RWPE2 (cell line): Measurements from ENCODE around the gene FHIT.

Experiments
- ATAC-seq: fragments of 200-7000 bp; cut with Tn5 transposase; 3 replicates; pipeline ENCODE4 v1.9.1; 2021; ENCODE audit warnings: low read depth
- DNase-seq: peaks from one replicate; pipeline ENCODE4 v3.0.0-alpha.2; 2020; ENCODE audit warnings: low spot score
- H3K27ac ChIP-seq: fragments of 450-650 bp; 2 replicates; pipeline ENCODE4 v1.5.1; 2017; ENCODE audit warnings: mild to moderate bottlenecking; ENCODE audit not compliant: poor library complexity, severe bottlenecking
- H3K27me3 ChIP-seq: fragments of 250-450 bp; sonication (Bioruptor Pico); 2 replicates; pipeline ENCODE4 v1.5.1; 2021; ENCODE audit warnings: mild to moderate bottlenecking, moderate library complexity; ENCODE audit not compliant: insufficient read depth, poor library complexity, severe bottlenecking
- H3K36me3 ChIP-seq: fragments of 250-450 bp; sonication (Bioruptor Pico); 2 replicates; pipeline ENCODE4 v1.5.1; 2020; ENCODE audit warnings: low read depth, mild to moderate bottlenecking, moderate library complexity
- H3K4me1 ChIP-seq: fragments of 250-450 bp; sonication (Bioruptor Pico); 2 replicates; pipeline ENCODE4 v1.5.1; 2021; ENCODE audit warnings: mild to moderate bottlenecking, moderate library complexity; ENCODE audit not compliant: insufficient read depth, poor library complexity, severe bottlenecking
- H3K4me3 ChIP-seq: fragments of 250-450 bp; sonication (Bioruptor Pico); 2 replicates; pipeline ENCODE4 v1.5.1; 2021; ENCODE audit warnings: mild to moderate bottlenecking, moderate library complexity; ENCODE audit not compliant: severe bottlenecking
- H3K9me3 ChIP-seq: fragments of 250-450 bp; sonication (Bioruptor Pico); 2 replicates; pipeline ENCODE4 v1.5.1; 2021; ENCODE audit warnings: mild to moderate bottlenecking, moderate library complexity; ENCODE audit not compliant: severe bottlenecking
- TF ChIP-seq, protein P1 (sequence below): fragments of 450-650 bp; IDR thresholded peaks from one replicate; pipeline ENCODE4 v1.5.1; 2017; ENCODE audit warnings: mild to moderate bottlenecking, moderate library complexity; ENCODE audit not compliant: poor library complexity, severe bottlenecking

The FHIT gene

DNA sequence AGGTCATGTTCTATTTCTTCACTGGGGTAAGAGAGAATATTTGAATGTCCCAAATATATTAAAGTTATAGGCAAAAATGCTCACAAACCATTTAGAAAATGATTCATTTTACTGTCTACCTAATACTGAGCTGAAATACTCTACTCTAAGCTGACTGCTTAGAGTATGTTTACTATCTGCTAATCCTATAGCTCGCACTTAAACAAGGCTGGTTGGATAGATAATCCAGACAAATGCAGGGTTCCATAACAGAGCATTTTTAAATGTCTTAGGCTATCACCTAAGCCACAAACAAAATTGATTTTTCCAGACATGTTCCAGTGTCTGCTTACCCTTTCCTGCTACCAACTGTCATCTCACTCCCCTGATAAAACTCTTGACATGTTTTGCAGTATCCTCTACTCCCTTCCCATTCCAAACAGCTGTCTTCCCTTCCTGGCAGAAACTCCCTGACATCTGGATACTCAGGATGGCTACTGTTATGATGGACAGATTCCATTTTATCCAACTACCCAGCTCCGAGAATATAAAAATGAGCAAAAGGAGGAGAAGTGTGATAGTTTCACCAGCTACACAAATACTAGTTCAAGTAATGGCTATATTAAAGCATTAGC is 1034.7 kb downstream of the FHIT start:
- no peaks in the 10 kb centered on the region for H3K9me3 ChIP-seq
- H3K4me1 ChIP-seq = no peaks in the 10 kb centered on the region
- TF ChIP-seq, protein P1, sequence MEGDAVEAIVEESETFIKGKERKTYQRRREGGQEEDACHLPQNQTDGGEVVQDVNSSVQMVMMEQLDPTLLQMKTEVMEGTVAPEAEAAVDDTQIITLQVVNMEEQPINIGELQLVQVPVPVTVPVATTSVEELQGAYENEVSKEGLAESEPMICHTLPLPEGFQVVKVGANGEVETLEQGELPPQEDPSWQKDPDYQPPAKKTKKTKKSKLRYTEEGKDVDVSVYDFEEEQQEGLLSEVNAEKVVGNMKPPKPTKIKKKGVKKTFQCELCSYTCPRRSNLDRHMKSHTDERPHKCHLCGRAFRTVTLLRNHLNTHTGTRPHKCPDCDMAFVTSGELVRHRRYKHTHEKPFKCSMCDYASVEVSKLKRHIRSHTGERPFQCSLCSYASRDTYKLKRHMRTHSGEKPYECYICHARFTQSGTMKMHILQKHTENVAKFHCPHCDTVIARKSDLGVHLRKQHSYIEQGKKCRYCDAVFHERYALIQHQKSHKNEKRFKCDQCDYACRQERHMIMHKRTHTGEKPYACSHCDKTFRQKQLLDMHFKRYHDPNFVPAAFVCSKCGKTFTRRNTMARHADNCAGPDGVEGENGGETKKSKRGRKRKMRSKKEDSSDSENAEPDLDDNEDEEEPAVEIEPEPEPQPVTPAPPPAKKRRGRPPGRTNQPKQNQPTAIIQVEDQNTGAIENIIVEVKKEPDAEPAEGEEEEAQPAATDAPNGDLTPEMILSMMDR = no peak
- no peaks in the 10 kb centered on the region for H3K36me3 ChIP-seq
- H3K4me3 ChIP-seq = no peak overlapping the region
- DNase-seq (no peak), ATAC-seq (no peak)
- no peaks in the 10 kb centered on the region for H3K27me3 ChIP-seq
- no peak overlapping the region for H3K27ac ChIP-seq

DNA sequence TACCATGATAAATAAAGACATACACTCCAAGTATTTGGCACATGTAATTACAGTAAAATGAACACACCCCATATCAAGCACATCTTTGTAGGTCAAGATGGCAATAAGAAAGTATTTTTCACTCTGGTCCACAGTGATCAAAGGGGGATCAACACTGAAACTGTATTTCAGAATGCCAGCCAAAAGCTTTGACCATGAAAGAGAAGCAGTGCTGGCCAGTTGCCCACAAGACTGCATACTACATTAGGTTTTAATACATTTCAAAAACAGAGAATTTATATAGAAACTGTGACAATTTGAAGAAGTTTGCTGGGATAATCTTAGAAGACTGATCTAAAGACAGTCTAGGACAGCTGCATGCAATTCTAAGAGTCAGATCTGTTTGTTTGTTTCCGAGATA is 1035.3 kb downstream of the FHIT start:
- no peak overlapping the region for H3K4me3 ChIP-seq
- DNase-seq (no peak), ATAC-seq (no peak)
- H3K27me3 ChIP-seq = no peaks in the 10 kb centered on the region
- H3K27ac ChIP-seq = no peak overlapping the region
- TF ChIP-seq, protein P1 = no peak
- H3K4me1 ChIP-seq = no peaks in the 10 kb centered on the region
- no peaks in the 10 kb centered on the region for H3K36me3 ChIP-seq
- no peaks in the 10 kb centered on the region for H3K9me3 ChIP-seq

DNA sequence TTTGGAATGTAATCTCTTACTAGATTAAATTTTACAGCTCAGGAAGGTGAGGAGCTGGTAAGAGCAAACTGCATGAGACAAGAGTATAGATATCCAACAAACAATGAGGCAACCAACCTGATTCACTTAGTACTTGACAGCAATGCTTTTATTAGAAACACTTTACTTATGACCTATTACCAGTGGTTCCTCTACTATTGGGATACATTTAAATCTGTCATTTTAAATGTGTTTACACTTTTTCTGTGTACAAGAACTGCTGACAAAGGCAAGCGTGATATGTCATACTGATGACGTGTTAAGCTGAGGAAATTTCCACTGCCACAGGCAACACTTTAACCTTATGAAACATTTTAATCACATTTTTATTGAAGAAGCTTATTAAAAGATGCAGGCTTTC is 1043.3 kb downstream of the FHIT start:
- no peaks in the 10 kb centered on the region for H3K4me1 ChIP-seq
- ATAC-seq (no peak), DNase-seq (no peak)
- H3K9me3 ChIP-seq = no peaks in the 10 kb centered on the region
- no peaks in the 10 kb centered on the region for H3K36me3 ChIP-seq
- H3K4me3 ChIP-seq = no peak overlapping the region
- no peaks in the 10 kb centered on the region for H3K27me3 ChIP-seq
- no peak overlapping the region for H3K27ac ChIP-seq
- TF ChIP-seq, protein P1 = no peak

DNA sequence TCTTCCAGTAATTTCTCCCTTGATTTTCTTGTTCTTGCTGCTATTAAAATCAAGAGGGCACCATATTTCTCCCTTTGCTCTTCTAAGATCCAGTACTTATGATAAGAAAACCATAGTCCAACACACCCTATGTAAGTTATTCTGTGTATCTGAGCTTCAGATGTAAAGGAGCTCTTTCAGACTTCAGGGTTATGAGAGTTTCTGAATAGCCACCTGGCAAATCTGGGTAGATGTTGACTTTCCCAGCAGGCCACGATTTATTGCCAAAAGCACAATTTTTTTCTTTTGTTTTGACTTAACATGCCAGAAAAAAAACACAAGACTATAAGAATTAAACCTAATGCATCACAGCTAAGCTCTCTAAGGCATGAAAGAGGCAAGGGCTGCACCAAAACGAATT is 1045.0 kb downstream of the FHIT start:
- TF ChIP-seq, protein P1 = no peak
- Histone ChIP-seq H3K27me3 (no peaks in the 10 kb centered on the region), H3K27ac (no peak overlapping the region), H3K4me3 (no peak overlapping the region), H3K4me1 (no peaks in the 10 kb centered on the region), H3K9me3 (no peaks in the 10 kb centered on the region), H3K36me3 (no peaks in the 10 kb centered on the region)
- no peak for DNase-seq
- no peak for ATAC-seq

DNA sequence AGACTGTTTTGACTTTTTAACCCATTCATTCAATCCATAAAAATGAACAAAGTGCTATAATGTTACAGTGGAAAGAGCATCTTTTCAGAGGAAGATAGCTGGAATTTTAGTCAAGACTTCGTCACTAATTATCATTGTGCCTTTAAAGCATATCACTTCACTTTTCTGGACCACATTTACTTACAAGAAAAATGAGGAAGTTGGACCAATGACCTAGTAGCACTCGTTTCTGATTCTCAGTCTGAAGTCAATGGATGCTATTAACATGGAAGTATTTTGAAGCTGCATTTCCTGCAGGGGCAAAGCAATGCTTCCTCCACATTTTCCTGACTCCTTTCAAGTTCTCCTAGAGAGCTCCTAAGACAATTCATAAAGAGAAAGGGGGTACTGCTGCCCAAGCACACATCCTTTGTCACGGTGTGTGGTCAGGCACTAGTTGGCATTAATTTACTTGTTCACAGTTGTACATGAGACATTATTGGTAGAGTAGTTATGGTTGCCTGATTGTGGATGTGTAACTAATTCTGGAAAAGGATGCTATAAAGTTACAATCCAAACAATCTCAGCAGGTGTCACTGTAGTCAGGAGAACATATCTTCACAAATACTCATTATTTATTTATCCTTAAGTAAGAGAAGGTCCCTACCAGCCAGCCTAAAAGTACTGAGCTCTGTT is 1049.1 kb downstream of the FHIT start:
- H3K27ac ChIP-seq = no peak overlapping the region
- ATAC-seq = no peak
- no peaks in the 10 kb centered on the region for H3K9me3 ChIP-seq
- no peaks in the 10 kb centered on the region for H3K36me3 ChIP-seq
- H3K27me3 ChIP-seq = no peaks in the 10 kb centered on the region
- H3K4me1 ChIP-seq = no peaks in the 10 kb centered on the region
- DNase-seq = no peak
- no peak overlapping the region for H3K4me3 ChIP-seq
- TF ChIP-seq, protein P1 = no peak
